Posterior cingulate gyrus (tissue), 11 donors: ENCODE data around the gene SP8.

Source experiments
- DNase-seq, 10 donors: peaks; one replicate each; pipeline versions ENCODE4 v3.0.0 to v3.0.0-alpha.2; 2020 to 2021; ENCODE audit warnings: mixed read lengths in 3 of 10
- intact Hi-C: fragments of 100-400 bp; cut with DNase I; formaldehyde crosslinking; loops from one replicate; pipeline ENCODE4 v1.15.1; 2023

The SP8 gene

GRCh38 chr7:20795361-20795760 is 8.7 kb upstream of the SP8 start:
- intact Hi-C loops = no loop called here
- DNase-seq = no peak

- intact Hi-C loops = no loop called here
Observed at GRCh38 chr7:20794676-20795075, 8.0 kb upstream of the SP8 start.

GRCh38 chr7:20793694-20794394 is 7.2 kb upstream of the SP8 start:
- intact Hi-C loops = no loop called here
- DNase-seq = no peak

More at GRCh38 chr7:20794676-20795075, 8.0 kb upstream of the SP8 start:
- no peak for DNase-seq

GRCh38 chr7:20793248-20793647 is 6.6 kb upstream of the SP8 start:
- intact Hi-C loops = no loop called here

GRCh38 chr7:20791538-20792434 is 5.1 kb upstream of the SP8 start:
- DNase-seq = no peak
- intact Hi-C loops = no loop called here

More at GRCh38 chr7:20793248-20793647, 6.6 kb upstream of the SP8 start:
- DNase-seq = no peak

- DNase-seq = no peak
- intact Hi-C loops = no loop called here
Observed at GRCh38 chr7:20790375-20790774, 3.7 kb upstream of the SP8 start.

- intact Hi-C loops = no loop called here
- DNase-seq = no peak
Observed at GRCh38 chr7:20788420-20788990, 1.8 kb upstream of the SP8 start.

- intact Hi-C loops = no loop called here
- DNase-seq = no peak
Observed at GRCh38 chr7:20787660-20788419, 1.2 kb upstream of the SP8 start.

GRCh38 chr7:20786421-20786778 is 286 bp downstream of the SP8 start:
- intact Hi-C loops = no loop called here
- no peak for DNase-seq

GRCh38 chr7:20786049-20786412 is 655 bp downstream of the SP8 start:
- intact Hi-C loops = no loop called here
- no peak for DNase-seq

GRCh38 chr7:20785157-20786048 is 1.3 kb downstream of the SP8 start:
- peak in 1 of 10 donors; percentile 75 for DNase-seq
- intact Hi-C loops = no loop called here

- intact Hi-C loops = no loop called here
- peak in 1 of 10 donors; percentile 80 for DNase-seq
Observed at GRCh38 chr7:20784388-20785156, 2.1 kb downstream of the SP8 start.

- DNase-seq = peak in 1 of 10 donors; percentile 81
- intact Hi-C loops = no loop called here
Observed at GRCh38 chr7:20783700-20784387, 2.8 kb downstream of the SP8 start.

GRCh38 chr7:20783125-20783699 is 3.5 kb downstream of the SP8 start:
- no peak for DNase-seq
- intact Hi-C loops = no loop called here

GRCh38 chr7:20779041-20779440 is 7.6 kb downstream of the SP8 start:
- intact Hi-C loops = loop anchor here (10.0 kb wide), 2 partner anchors 646 to 1226 kb away; partner anchors contain the start of gene SP4
- no peak for DNase-seq

- DNase-seq = peak in 7 of 10 donors; percentile 31 to 92 (median 59)
- intact Hi-C loops = loop anchor here (1.0 to 10.0 kb wide), 3 partner anchors 476 to 1227 kb away; partner anchors contain the start of gene SP4
Observed at GRCh38 chr7:20778063-20778721, 8.5 kb downstream of the SP8 start.

GRCh38 chr7:20777377-20778062 is 9.2 kb downstream of the SP8 start:
- DNase-seq = peak in 1 of 10 donors; percentile 55
- intact Hi-C loops = loop anchor here (1.0 to 10.0 kb wide), 3 partner anchors 477 to 1227 kb away; partner anchors contain the start of gene SP4
